GM12892 (cell line): ENCODE data around the gene LPAR5.
A peak's percentile ranks its signal among the peaks of the same experiment; 100 is the strongest.

ENCODE experiments used
- DNase-seq: peaks from one replicate; pipeline ENCODE4 v3.0.0; 2011; ENCODE audit not compliant: insufficient read length
- FAIRE-seq: peaks from 2 replicates; lab custom pipeline; 2011; peaks lifted over from hg19 to GRCh38; lab: Jason Lieb, UNC
- POLR2A ChIP-seq: IDR thresholded peaks from 2 replicates; pipeline ENCODE4 v1.6.1; 2011; ENCODE audit warnings: low read depth, low read length, control low read depth
- POLR2AphosphoS5 ChIP-seq: IDR thresholded peaks from 2 replicates; pipeline ENCODE4 v1.6.1; 2011; ENCODE audit warnings: low read depth, low read length, control low read depth
- TAF1 ChIP-seq: IDR thresholded peaks from 2 replicates; pipeline ENCODE4 v1.6.1; 2011; ENCODE audit warnings: low read depth, mild to moderate bottlenecking, control low read depth, low read length, borderline replicate concordance

LPAR5 gene

GRCh38 chr12:6613776-6614512 lies 21.8 kb downstream of the LPAR5 start:
- FAIRE-seq: peak; percentile 64
- peak; percentile 24; the same call in 1 of the 2 replicates for TF ChIP-seq POLR2A
- TF ChIP-seq POLR2AphosphoS5: no peak
- peak; percentile 60 for DNase-seq

DNA sequence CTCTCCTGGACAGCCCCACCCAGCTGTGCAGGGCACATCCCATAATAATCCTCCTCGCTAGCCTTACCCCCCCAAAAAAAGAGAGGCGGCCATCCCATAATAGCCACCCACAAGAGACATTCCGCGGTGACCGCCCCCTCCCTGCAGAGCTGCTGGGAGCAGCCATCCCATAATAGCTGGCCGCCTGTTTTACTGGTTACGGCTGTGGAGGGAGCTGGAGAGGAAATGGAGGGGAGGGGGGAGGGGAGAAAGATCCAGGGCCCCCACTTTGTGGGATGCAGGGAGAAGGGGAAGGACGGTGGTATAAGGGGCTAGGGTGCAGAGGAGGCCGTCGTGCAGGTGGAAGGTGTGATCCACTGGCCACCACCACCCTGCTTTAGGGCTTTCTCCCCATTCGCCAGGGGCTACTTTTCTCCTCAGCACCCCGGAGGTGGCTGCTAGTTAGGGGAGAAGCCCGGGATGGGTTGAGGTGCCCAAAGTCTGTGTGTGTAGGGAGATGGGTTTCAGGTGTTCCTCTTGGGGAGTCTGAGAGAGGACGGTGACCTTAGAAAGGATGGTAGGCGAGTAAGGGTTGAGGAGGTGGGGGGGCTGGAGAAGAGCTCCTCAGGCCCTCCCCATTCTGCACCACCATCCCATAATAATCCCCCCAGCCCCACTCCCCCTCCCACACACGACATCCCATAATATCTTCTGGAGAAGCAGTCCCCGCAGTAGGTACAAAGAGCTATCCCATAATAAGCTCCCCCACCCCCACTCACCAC lies 22.6 kb downstream of the LPAR5 start:
- TF ChIP-seq POLR2A: no peak; the same call in 1 of the 2 replicates
- TF ChIP-seq TAF1: no peak
- no peak for TF ChIP-seq POLR2AphosphoS5
- no peak for FAIRE-seq
- peak; percentile 41 for DNase-seq

GRCh38 chr12:6612652-6613014 lies 23.1 kb downstream of the LPAR5 start:
- DNase-seq: no peak
- no peak for TF ChIP-seq POLR2AphosphoS5
- no peak for TF ChIP-seq POLR2A
- no peak for TF ChIP-seq TAF1
- FAIRE-seq: no peak

GRCh38 chr12:6612247-6612646 lies 23.5 kb downstream of the LPAR5 start:
- no peak for TF ChIP-seq TAF1
- no peak for TF ChIP-seq POLR2AphosphoS5
- no peak for FAIRE-seq
- DNase-seq: no peak

- TF ChIP-seq POLR2A (no peak), TAF1 (no peak), POLR2AphosphoS5 (no peak)
- FAIRE-seq (no peak), DNase-seq (no peak)
These were observed 27.0 kb downstream of the LPAR5 start for GRCh38 chr12:6608592-6609281.

- TF ChIP-seq POLR2AphosphoS5 (no peak), TAF1 (no peak), POLR2A (no peak)
- DNase-seq (peak; percentile 53), FAIRE-seq (no peak)
These were observed 27.8 kb downstream of the LPAR5 start for GRCh38 chr12:6607751-6608591.

GRCh38 chr12:6606331-6607131 lies 29.2 kb downstream of the LPAR5 start:
- peak; percentile 86 for FAIRE-seq

DNA sequence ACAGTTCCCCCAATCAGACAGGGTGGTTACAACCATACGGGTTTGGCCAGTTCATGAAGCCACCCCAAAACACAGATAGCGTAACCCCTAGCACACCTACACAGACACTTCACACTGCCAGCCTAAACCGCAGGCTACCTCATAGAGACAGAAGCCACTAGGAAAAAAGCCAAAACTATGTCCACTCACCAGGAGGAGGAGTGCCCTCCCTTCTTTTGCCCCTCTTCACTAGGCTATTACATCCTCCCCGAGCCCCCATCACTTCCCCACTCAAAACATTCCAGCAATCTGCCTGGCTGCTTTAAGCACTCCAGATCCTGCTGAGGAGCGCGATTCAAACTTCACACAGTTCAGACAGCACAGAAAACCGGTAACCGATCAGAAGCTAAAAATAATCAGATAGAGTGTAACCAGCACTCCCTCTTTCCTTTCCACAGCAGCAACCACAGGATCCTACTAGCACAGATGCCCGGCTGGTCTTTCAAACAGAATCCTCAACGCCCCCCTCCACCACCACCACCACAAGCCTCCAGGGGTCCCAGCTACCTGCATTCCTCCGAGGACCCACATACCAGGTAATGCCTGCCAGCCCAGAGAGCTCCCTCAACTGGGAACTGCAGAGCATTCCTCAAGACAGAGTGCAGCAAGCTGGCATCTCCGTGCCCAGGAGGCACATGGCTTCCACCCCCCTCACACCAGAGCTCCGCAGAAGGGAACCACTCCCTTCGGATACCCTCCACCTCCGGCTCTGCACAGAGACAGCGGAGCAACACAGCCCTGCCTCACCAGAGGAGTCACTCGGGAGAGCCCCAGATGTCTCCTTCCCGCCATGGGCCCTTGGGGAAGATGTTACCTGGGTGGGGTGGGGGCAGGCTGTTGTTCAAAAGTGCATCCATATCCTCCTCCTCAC lies 30.1 kb downstream of the LPAR5 start:
- FAIRE-seq: peak; percentile 38
- no peak for DNase-seq
- TF ChIP-seq TAF1 (no peak), POLR2AphosphoS5 (peak; percentile 31; the same call in 1 of the 2 replicates), POLR2A (no peak)

More at GRCh38 chr12:6606331-6607131, 29.2 kb downstream of the LPAR5 start:
- TF ChIP-seq POLR2AphosphoS5 (no peak), TAF1 (no peak; the same call in 1 of the 2 replicates), POLR2A (peak; percentile 13; the same call in 1 of the 2 replicates)
- peak; percentile 50 for DNase-seq
